ENCODE data around the gene SBF2. TPM values are rescaled to one million over a fixed set of nuclear protein-coding genes. Genes with fewer than 3 reads are reported as not detected.

The SBF2 gene
- total RNA-seq, 1 experiment from 2014 or later, result 30.2 TPM

DNA sequence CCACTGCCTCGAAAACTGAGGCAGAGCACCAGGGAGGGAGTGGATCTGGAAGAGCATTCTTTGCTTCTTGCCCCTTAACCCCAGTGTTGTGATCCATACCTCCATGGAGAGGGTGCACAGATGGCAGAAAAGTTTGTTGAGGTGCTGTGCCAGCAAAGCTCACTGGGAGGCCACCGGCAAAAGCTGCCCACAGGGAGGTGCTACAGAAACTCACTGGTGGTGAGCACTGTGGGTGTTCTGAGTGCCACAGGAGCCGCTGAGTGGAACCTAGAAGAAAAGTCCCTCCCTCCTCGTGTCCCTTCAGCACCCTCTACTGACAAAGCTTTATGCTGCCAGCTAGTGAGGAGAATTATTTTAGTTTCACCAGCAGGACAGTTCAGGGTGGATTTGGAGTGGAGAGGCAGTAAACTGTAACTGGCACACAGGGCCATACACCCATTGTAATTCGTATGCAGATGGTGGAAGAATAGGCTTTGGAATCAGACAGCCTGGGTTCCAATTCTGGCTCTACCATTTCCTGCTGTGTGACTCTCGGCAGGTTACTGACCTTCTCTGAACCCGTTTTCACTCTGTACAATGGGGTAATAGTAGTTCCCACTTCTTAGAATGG is 545.6 kb downstream of the SBF2 start:
- H3K23ac ChIP-seq (ENCODE audit: insufficient read length, low read depth, low read length), result no peak overlapping the region
- no peak overlapping the region for H3K14ac ChIP-seq (ENCODE audit: insufficient read depth, low read length)
- peak; percentile 78 for TF ChIP-seq CTCF (conservative IDR thresholded peaks at IDR 0.05)
- no peak overlapping the region for H2BK120ac ChIP-seq (ENCODE audit: low read depth, low read length, poor library complexity, severe bottlenecking)
- Mint-ChIP-seq H3K4me1 (peaks cover 17 to 19% of the 10 kb centered on the region in 2 experiments), H3K9me3 (peaks cover 0 to 2% of the 10 kb centered on the region in 2 experiments; a peak in 1 of 5 replicates), H3K27ac (peak overlapping the region in 1 of 3 experiments; percentile 95; a peak in 3 of 7 replicates), H3K36me3 (ENCODE audit: insufficient read depth in 1 of 3, low read depth in 3 of 3) (peaks cover 27 to 50% (median 44%) of the 10 kb centered on the region in 3 experiments), H3K27me3 (ENCODE audit: low read depth) (no peaks in the 10 kb centered on the region; the same call in 1 of the 2 replicates), H3K4me3 (no peak overlapping the region)
- H3K79me2 ChIP-seq (ENCODE audit: insufficient read depth, low read length), result no peaks in the 10 kb centered on the region
- no peak overlapping the region for H4K5ac ChIP-seq (ENCODE audit: insufficient read length, low read depth, low read length)
- H3K9ac ChIP-seq (ENCODE audit: extremely low read depth, insufficient read length, low read length), result no peak overlapping the region
- no peak overlapping the region for H2AK5ac ChIP-seq (ENCODE audit: insufficient read length, low read length)
- H2BK20ac ChIP-seq (ENCODE audit: low read depth, low read length, poor library complexity, severe bottlenecking), result no peak overlapping the region
- WGBS (ENCODE audit: extremely low coverage, insufficient read length, low lambda C conversion rate), result no CpG with 5 or more reads among the region's 7 CpGs
- no peaks in the 10 kb centered on the region for H3K23me2 ChIP-seq (ENCODE audit: insufficient read length, low read depth, low read length, poor library complexity, severe bottlenecking)
- no peaks in the 10 kb centered on the region for H3K9me3 ChIP-seq (ENCODE audit: control insufficient read depth, low read depth, low read length)
- no peak overlapping the region for H3K56ac ChIP-seq (ENCODE audit: insufficient read length, low read depth, low read length)
- H4K8ac ChIP-seq (replicated peaks; ENCODE audit: insufficient read length, low read depth, low read length), result no peak overlapping the region
- H4K91ac ChIP-seq (ENCODE audit: insufficient read length, low read depth, low read length), result no peak overlapping the region
- H4K20me1 ChIP-seq (ENCODE audit: control insufficient read depth, insufficient read depth, insufficient read length), result no peaks in the 10 kb centered on the region
- H3K4me2 ChIP-seq (ENCODE audit: insufficient read depth, insufficient read length, low read length), result no peak overlapping the region
- H3K27me3 ChIP-seq (ENCODE audit: insufficient read depth, low read length), result no peaks in the 10 kb centered on the region
- no peaks in the 10 kb centered on the region for H3K79me1 ChIP-seq (ENCODE audit: insufficient read depth, low read depth, low read length, poor library complexity, severe bottlenecking)
- peak; percentile 64 for DNase-seq
- no peak overlapping the region for H2AFZ ChIP-seq (ENCODE audit: low read length)
- H2BK12ac ChIP-seq (ENCODE audit: insufficient read length, low read depth, low read length), result no peak overlapping the region
- H3K4me1 ChIP-seq (ENCODE audit: insufficient read depth, low read length), result no peaks in the 10 kb centered on the region
- no peak overlapping the region for H3K27ac ChIP-seq (ENCODE audit: insufficient read length, low read depth, low read length)
- H3T11ph ChIP-seq (ENCODE audit: low read length), result no peak overlapping the region
- no peak overlapping the region for H2BK15ac ChIP-seq (ENCODE audit: low read depth, low read length)
- H3K18ac ChIP-seq (ENCODE audit: insufficient read length, low read depth, low read length), result no peak overlapping the region
- no peak overlapping the region for H2BK5ac ChIP-seq (ENCODE audit: insufficient read length, low read length)
- no peak overlapping the region for H3K4ac ChIP-seq (ENCODE audit: low read depth, low read length)

Data from H9 (cell line).